Measurements from ENCODE around the gene BTNL2.
"Not testable (repeated sequence)": the region's sequence is repeated elsewhere in the genome, so short reads cannot be mapped to it uniquely, and the experiment has no call there.

Gene BTNL2

DNA sequence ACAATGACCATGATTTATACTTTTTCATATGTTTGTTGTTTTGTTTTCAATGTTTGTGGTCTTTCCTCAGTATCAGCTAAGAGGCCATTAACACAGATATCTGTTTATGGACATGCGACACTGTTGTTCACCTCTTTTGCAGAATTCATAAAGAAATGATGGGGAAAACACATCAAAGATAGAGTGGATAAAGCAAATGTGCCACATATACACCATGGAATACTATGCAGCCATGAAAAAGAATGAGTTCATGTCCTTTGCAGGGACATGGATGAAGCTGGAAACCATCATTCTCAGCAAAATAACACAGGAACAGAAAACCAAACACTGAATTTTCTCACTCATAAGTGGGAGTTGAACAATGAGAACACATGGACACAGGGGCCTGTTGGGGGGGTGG lies 27.0 kb upstream of the BTNL2 start:
- H3K36me3 ChIP-seq (ENCODE audit: control insufficient read depth, insufficient read depth, low read length); H3K4me3 ChIP-seq (ENCODE audit: low read length); H3K27ac ChIP-seq (ENCODE audit: low read depth, low read length); H3K27me3 ChIP-seq (ENCODE audit: control insufficient read depth, insufficient read depth, low read length); H3K4me1 ChIP-seq (ENCODE audit: control insufficient read depth, insufficient read depth, low read length); H3K9ac ChIP-seq (ENCODE audit: low read length): not testable (repeated sequence)

DNA sequence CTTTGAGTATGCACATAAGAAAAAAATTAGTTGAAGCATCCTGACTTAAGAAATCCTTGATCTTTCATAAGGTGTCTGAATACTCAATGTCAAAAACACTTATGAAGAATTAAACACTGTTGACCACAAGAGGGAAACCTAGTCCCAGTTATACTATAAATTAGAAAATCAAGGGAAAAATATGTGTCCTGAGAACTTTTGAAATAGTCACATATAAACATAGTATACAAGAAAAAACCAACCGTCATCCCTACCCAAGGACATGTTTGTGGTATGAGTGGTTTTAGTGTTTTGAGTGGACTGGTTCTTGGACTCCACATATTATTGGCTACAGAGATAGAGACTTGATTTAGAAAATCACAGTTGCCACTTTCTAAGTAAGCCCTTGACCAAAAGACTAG lies 25.1 kb upstream of the BTNL2 start:
- H3K36me3 ChIP-seq (ENCODE audit: control insufficient read depth, insufficient read depth, low read length): no peaks in the 10 kb centered on the region
- H3K4me1 ChIP-seq (ENCODE audit: control insufficient read depth, insufficient read depth, low read length): no peaks in the 10 kb centered on the region
- H3K27me3 ChIP-seq (ENCODE audit: control insufficient read depth, insufficient read depth, low read length): no peaks in the 10 kb centered on the region
- no peak overlapping the region for H3K27ac ChIP-seq (ENCODE audit: low read depth, low read length)
- no peak overlapping the region for H3K4me3 ChIP-seq (ENCODE audit: low read length)
- H3K9ac ChIP-seq (ENCODE audit: low read length): no peak overlapping the region

DNA sequence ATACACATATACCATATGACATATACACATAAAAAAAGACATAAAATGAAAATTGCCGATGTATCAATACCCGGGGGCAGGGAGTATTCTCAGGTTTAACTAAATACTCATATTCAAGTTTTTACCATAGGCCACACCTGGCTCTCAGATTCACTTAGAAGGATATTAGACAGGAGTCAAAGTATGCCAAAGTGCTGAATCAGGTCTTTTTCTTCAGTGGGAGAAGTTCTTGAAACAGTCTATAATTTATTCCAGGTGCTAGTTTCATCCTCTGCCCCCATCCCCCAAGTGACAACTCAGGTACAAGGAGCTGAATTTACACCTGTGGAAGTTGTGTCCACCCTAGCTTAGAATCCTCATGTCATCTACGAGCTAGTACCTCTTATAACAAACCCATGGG lies 24.2 kb upstream of the BTNL2 start:
- Histone ChIP-seq H3K27me3 (ENCODE audit: control insufficient read depth, insufficient read depth, low read length) (no peaks in the 10 kb centered on the region), H3K36me3 (ENCODE audit: control insufficient read depth, insufficient read depth, low read length) (no peaks in the 10 kb centered on the region), H3K4me3 (ENCODE audit: low read length) (no peak overlapping the region), H3K27ac (ENCODE audit: low read depth, low read length) (no peak overlapping the region), H3K4me1 (ENCODE audit: control insufficient read depth, insufficient read depth, low read length) (no peaks in the 10 kb centered on the region), H3K9ac (ENCODE audit: low read length) (no peak overlapping the region)

DNA sequence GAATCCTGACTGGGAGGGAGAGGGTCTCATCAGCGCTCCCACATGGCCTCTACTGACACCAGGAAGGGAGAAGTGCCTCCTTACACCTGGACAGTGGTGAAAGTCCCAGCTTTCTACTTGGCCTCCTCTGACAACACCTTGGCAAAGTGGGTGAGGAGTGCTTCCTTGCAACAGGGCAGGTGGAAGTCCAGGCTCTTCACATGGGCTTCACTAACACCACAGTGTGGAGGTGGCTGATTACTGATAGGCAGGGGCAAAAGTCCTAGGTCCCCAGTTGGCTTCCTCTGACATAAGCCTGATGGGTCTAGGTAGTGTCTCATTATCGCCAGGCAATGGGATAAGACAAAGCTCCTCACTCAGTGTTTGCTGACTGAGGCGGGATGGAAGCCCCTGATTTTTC lies 23.2 kb upstream of the BTNL2 start:
- no peaks in the 10 kb centered on the region for H3K4me1 ChIP-seq (ENCODE audit: control insufficient read depth, insufficient read depth, low read length)
- no peaks in the 10 kb centered on the region for H3K27me3 ChIP-seq (ENCODE audit: control insufficient read depth, insufficient read depth, low read length)
- H3K36me3 ChIP-seq (ENCODE audit: control insufficient read depth, insufficient read depth, low read length): no peaks in the 10 kb centered on the region
- no peak overlapping the region for H3K9ac ChIP-seq (ENCODE audit: low read length)
- no peak overlapping the region for H3K27ac ChIP-seq (ENCODE audit: low read depth, low read length)
- H3K4me3 ChIP-seq (ENCODE audit: low read length): no peak overlapping the region

DNA sequence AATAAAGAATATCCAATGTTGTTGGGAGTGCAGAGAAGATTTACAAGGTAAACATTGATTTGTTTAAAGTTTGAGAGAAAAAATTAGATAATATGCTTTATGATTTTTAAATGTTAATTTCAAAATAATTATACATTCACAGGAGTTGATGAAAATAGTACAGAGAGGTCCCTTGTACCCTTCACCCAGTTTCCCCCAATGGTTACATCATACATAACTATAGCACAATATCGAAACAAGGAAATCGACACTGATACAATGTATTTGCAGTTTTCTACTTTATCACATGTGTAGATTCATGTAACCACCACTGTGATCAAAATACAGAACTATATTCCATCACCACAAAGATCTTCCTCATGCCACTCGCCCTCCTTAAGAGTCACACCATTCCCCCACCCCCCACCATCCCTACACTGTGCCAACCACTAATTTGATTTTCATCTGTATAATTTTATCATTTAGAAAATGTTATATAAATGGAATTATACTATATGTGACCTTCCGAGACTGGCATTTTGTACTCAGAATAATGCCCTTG lies 21.0 kb upstream of the BTNL2 start:
- no peaks in the 10 kb centered on the region for H3K36me3 ChIP-seq (ENCODE audit: control insufficient read depth, insufficient read depth, low read length)
- H3K4me3 ChIP-seq (ENCODE audit: low read length): no peak overlapping the region
- no peaks in the 10 kb centered on the region for H3K4me1 ChIP-seq (ENCODE audit: control insufficient read depth, insufficient read depth, low read length)
- no peak overlapping the region for H3K9ac ChIP-seq (ENCODE audit: low read length)
- H3K27me3 ChIP-seq (ENCODE audit: control insufficient read depth, insufficient read depth, low read length): no peaks in the 10 kb centered on the region
- no peak overlapping the region for H3K27ac ChIP-seq (ENCODE audit: low read depth, low read length)

DNA sequence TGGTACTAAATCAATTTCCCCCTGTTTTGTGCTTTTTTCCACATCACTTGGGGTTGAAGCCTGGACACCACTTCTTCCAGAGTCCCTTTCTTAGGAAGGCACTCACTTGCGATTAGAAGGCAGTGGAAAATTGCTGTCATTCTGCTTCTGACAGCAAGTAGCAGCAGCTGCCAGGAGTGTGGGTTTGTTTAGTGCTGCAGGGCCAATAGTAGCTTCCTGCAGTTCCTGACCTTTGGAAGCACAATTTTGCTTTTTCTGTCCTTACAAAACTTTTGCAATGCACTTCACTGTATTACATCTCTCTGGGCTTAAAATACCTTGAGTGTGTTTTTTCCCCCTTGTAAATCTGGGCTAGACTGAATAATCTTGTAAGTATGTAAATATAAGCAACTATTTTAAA lies 20.2 kb upstream of the BTNL2 start:
- no peaks in the 10 kb centered on the region for H3K27me3 ChIP-seq (ENCODE audit: control insufficient read depth, insufficient read depth, low read length)
- H3K36me3 ChIP-seq (ENCODE audit: control insufficient read depth, insufficient read depth, low read length): no peaks in the 10 kb centered on the region
- no peak overlapping the region for H3K9ac ChIP-seq (ENCODE audit: low read length)
- no peak overlapping the region for H3K27ac ChIP-seq (ENCODE audit: low read depth, low read length)
- H3K4me1 ChIP-seq (ENCODE audit: control insufficient read depth, insufficient read depth, low read length): no peaks in the 10 kb centered on the region
- no peak overlapping the region for H3K4me3 ChIP-seq (ENCODE audit: low read length)

DNA sequence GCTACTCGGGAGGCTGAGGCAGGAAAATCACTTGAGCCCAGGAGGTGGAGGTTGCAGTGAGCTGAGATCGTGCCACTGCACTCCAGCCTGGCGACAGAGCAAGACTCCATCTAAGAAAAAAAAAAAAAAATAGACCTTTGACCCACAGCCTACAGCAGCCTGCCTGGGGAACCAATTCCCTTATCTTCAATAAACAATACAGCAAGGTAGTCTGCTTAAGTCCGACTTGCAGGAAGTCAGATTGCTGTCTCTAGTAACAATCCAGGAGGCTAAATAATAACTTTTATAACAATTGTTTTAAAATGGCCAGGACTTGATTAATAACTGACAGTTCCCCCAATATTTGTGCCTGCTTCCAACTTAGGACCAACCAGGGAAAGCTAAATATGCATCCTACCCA lies 19.4 kb upstream of the BTNL2 start:
- Histone ChIP-seq H3K36me3 (ENCODE audit: control insufficient read depth, insufficient read depth, low read length) (no peaks in the 10 kb centered on the region), H3K4me3 (ENCODE audit: low read length) (no peak overlapping the region), H3K4me1 (ENCODE audit: control insufficient read depth, insufficient read depth, low read length) (no peaks in the 10 kb centered on the region), H3K27ac (ENCODE audit: low read depth, low read length) (no peak overlapping the region), H3K27me3 (ENCODE audit: control insufficient read depth, insufficient read depth, low read length) (no peaks in the 10 kb centered on the region), H3K9ac (ENCODE audit: low read length) (no peak overlapping the region)

DNA sequence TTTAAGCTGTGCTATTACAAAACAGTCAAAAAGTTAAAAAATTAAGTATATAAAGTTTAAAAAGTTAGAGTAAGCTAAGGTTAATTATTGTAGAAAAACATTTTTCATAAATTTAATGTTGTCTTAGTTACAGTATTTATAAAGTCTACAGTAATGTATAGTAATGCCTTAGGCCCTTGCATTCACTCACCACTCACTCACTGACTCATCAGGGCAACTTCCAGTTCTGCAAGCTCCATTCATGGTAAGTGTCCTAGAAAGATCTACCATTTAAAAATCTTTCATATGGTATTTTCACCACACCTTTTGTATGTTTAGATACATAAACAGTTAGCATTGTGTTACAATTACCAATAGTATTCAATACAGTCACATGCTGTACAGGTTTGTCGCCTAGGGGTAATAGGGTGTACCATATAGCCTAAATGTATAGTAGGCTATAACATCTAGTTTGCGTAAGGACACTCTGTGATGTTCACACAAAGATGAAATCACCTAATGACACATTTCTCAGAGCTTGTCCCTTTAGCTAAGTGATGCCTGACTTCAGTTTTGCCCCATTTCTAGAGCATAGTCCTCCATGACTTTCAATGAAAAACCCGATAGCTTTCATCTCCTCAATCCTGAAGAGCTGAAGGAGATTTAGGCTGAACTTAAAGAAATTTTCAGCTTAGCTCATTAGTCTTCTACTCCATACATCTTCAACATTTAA lies 17.8 kb upstream of the BTNL2 start:
- Histone ChIP-seq H3K27me3 (ENCODE audit: control insufficient read depth, insufficient read depth, low read length) (no peaks in the 10 kb centered on the region), H3K36me3 (ENCODE audit: control insufficient read depth, insufficient read depth, low read length) (no peaks in the 10 kb centered on the region), H3K9ac (ENCODE audit: low read length) (no peak overlapping the region), H3K4me3 (ENCODE audit: low read length) (no peak overlapping the region), H3K27ac (ENCODE audit: low read depth, low read length) (no peak overlapping the region), H3K4me1 (ENCODE audit: control insufficient read depth, insufficient read depth, low read length) (no peaks in the 10 kb centered on the region)

DNA sequence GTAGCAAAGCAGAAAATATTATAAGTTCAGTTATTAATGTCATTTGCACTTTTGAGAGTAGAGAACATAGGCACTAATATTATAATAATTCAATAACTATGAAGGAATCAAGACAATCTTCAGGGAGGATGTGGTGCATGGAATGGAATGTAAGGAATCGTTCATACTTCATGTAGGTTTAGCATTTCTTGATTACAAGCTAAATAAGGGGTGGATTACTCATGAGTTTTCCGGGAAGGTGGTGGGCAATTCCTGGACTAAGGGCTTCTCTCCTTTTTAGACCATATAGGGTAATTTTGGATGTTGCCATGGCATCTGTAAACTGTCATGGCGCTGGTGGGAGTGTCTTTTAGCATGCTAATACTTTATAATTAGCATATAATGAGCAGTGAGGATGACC lies 9.1 kb upstream of the BTNL2 start:
- H3K27ac ChIP-seq (ENCODE audit: low read depth, low read length): no peak overlapping the region
- H3K4me3 ChIP-seq (ENCODE audit: low read length): no peak overlapping the region
- H3K4me1 ChIP-seq (ENCODE audit: control insufficient read depth, insufficient read depth, low read length): no peaks in the 10 kb centered on the region
- H3K36me3 ChIP-seq (ENCODE audit: control insufficient read depth, insufficient read depth, low read length): no peaks in the 10 kb centered on the region
- H3K27me3 ChIP-seq (ENCODE audit: control insufficient read depth, insufficient read depth, low read length): no peaks in the 10 kb centered on the region
- no peak overlapping the region for H3K9ac ChIP-seq (ENCODE audit: low read length)

DNA sequence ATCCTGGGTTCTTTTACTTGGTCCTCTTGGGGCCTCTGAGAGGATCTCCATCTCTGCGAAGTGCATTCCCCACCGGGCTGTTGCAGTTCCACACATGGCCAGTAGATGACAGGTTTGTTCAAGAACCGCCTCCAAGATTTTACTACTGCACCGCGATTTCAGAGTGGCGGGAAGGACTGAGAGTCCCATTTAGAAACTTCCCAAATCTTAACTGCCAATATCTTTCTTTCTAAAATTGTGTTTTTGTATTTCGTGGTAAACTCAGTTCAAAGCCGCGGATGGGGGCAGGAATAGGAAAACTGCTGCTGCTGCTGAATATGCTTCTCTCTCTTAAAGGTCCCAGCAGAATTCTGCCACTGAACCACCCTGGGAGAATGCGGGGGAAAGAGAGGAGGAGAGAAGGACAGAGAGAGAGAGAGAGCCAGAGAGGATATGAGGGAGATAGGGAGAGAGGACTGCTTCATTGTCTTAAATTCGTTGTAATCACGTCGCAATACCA lies 8.6 kb upstream of the BTNL2 start:
- Histone ChIP-seq H3K9ac (ENCODE audit: low read length) (no peak overlapping the region), H3K36me3 (ENCODE audit: control insufficient read depth, insufficient read depth, low read length) (no peaks in the 10 kb centered on the region), H3K4me1 (ENCODE audit: control insufficient read depth, insufficient read depth, low read length) (no peaks in the 10 kb centered on the region), H3K27ac (ENCODE audit: low read depth, low read length) (no peak overlapping the region), H3K4me3 (ENCODE audit: low read length) (no peak overlapping the region), H3K27me3 (ENCODE audit: control insufficient read depth, insufficient read depth, low read length) (no peaks in the 10 kb centered on the region)

DNA sequence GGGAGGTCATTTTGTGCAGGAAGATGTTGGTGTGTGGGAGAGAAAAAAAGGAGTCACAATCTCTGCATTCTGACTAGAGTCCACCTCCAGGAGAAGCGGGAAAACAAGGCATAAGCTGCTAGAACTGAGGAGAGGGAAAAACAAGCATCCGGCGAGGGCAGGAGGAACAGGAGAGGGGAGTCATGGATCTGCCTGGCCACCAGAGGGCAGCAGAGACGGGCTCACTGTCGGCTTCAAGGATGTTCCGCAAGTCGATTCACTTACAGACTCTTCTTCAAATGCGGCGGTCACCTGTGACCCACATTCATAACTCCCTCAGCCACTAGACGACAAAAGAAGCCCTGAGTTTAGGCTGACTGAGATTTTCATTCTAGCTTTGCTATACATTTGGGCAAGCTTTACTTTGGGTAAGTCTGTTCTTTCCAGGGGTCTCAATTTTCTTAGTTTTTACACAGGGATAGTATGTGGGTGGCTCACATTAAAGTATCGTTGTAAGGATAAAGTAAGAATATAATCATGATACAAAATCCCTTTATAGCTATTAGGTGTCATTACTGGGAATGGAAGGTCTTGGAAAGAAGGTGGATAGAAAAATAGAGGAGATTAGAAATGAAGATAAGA lies 6.6 kb upstream of the BTNL2 start:
- H3K4me1 ChIP-seq (ENCODE audit: control insufficient read depth, insufficient read depth, low read length): no peaks in the 10 kb centered on the region
- no peak overlapping the region for H3K9ac ChIP-seq (ENCODE audit: low read length)
- H3K4me3 ChIP-seq (ENCODE audit: low read length): no peak overlapping the region
- no peaks in the 10 kb centered on the region for H3K27me3 ChIP-seq (ENCODE audit: control insufficient read depth, insufficient read depth, low read length)
- no peaks in the 10 kb centered on the region for H3K36me3 ChIP-seq (ENCODE audit: control insufficient read depth, insufficient read depth, low read length)
- H3K27ac ChIP-seq (ENCODE audit: low read depth, low read length): no peak overlapping the region

DNA sequence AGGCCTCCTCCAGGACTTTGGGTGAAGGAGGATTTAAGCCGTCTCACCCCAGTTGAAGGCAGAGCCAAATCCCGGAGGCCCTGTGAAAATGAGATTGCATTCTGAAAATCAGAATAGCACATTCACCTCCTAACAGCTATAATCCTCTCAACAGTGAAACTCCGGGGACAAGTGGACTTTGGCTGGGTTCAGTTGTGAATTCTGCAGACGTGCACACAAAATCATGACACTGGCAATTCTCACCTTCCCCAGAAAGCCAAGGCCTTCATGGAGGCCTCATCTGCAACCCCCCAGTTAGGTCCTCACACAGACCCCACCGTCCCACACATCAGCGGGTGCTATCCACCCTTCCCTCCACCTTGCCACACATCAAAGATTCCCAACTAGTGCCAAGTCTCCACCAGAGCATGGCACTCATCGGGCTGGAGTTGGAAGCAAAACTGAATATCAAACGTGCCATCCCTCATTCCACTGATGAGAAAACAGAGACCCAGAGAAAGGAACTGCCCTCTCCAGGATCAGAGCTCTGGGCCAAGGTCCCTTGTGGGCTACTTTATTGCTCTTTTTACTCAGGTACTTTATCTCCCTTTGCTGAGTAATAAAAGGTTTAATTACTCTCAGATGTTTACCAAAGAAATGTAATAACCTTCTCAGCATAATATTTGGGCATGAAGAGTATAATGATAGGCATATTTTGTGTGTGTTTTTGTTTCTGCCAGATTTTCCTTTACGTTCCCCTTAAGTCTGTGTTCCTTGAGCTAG lies 4.8 kb upstream of the BTNL2 start:
- Histone ChIP-seq H3K4me3 (ENCODE audit: low read length) (no peak overlapping the region), H3K36me3 (ENCODE audit: control insufficient read depth, insufficient read depth, low read length) (no peaks in the 10 kb centered on the region), H3K9ac (ENCODE audit: low read length) (no peak overlapping the region), H3K4me1 (ENCODE audit: control insufficient read depth, insufficient read depth, low read length) (no peaks in the 10 kb centered on the region), H3K27ac (ENCODE audit: low read depth, low read length) (no peak overlapping the region), H3K27me3 (ENCODE audit: control insufficient read depth, insufficient read depth, low read length) (peaks cover 5% of the 10 kb centered on the region)
